HepG2 (cell line): ENCODE measurements around the gene PRMT5. TPM values are rescaled to one million over a fixed set of nuclear protein-coding genes. Genes with fewer than 3 reads are reported as not detected.
A peak's percentile ranks its signal among the peaks of the same experiment; 100 is the strongest.

Experiments
- AKNA ChIP-seq: sonication (generic); formaldehyde crosslinking; IDR thresholded peaks from 2 replicates; pipeline ENCODE4 v1.4.0; 2020; ENCODE audit warnings: missing genetic modification reagents, borderline replicate concordance
- ARHGAP35 ChIP-seq: sonication (generic); formaldehyde crosslinking; IDR thresholded peaks from 2 replicates; pipeline ENCODE4 v1.9.0; 2022; ENCODE audit warnings: mild to moderate bottlenecking, inconsistent platforms, moderate library complexity, missing genetic modification reagents, borderline replicate concordance
- ARID3A ChIP-seq: IDR thresholded peaks from 2 replicates; pipeline ENCODE4 v1.6.1; 2012; ENCODE audit warnings: low read depth, low read length, improper control_type of control experiment
- FOXA1 ChIP-seq, 2 experiments: fragments of 450-650 bp in 1 of 2; sonication (generic) in 1 of 2; formaldehyde crosslinking in 1 of 2; IDR thresholded peaks; 2 replicates each; pipeline versions ENCODE4 v1.4.0 to v1.6.1; 2016 to 2020; ENCODE audit warnings: missing genetic modification reagents in 1 of 2
- MED13 ChIP-seq: sonication (generic); formaldehyde crosslinking; IDR thresholded peaks from 2 replicates; pipeline ENCODE4 v1.5.0; 2020; ENCODE audit warnings: missing genetic modification reagents
- NFKBIZ ChIP-seq: IDR thresholded peaks from 2 replicates; pipeline ENCODE4 v1.6.1; 2018; ENCODE audit warnings: missing genetic modification reagents, missing compliant biosample characterization
- RBAK ChIP-seq: sonication (generic); formaldehyde crosslinking; IDR thresholded peaks from 2 replicates; pipeline ENCODE4 v1.5.1; 2020; ENCODE audit warnings: mild to moderate bottlenecking, missing genetic modification reagents
- SRSF4 ChIP-seq: fragments of 200-400 bp; formaldehyde crosslinking; IDR thresholded peaks from one replicate; pipeline ENCODE4 v1.6.1; 2018; ENCODE audit warnings: mild to moderate bottlenecking, low read depth, low read length, moderate library complexity; ENCODE audit not compliant: poor library complexity, severe bottlenecking
- SUZ12 ChIP-seq: fragments of 150-350 bp; IDR thresholded peaks from 2 replicates; pipeline ENCODE4 v1.6.1; 2014; ENCODE audit warnings: low read depth, low read length
- TBX2 ChIP-seq: sonication (generic); formaldehyde crosslinking; IDR thresholded peaks from 2 replicates; pipeline ENCODE4 v1.5.0; 2020; ENCODE audit warnings: missing genetic modification reagents, mild to moderate bottlenecking, borderline replicate concordance
- U2AF1 ChIP-seq: fragments of 200-400 bp; formaldehyde crosslinking; optimal IDR thresholded peaks from 2 replicates; pipeline ENCODE3; 2017; ENCODE audit warnings: mild to moderate bottlenecking, low read depth, low read length
- ZBTB3 ChIP-seq: sonication (generic); formaldehyde crosslinking; IDR thresholded peaks from 2 replicates; pipeline ENCODE4 v1.4.0; 2020; ENCODE audit warnings: low read depth, mild to moderate bottlenecking, moderate library complexity, missing genetic modification reagents, borderline replicate concordance
- ZMYM3 ChIP-seq: sonication (generic); formaldehyde crosslinking; IDR thresholded peaks from 2 replicates; pipeline ENCODE4 v1.5.1; 2020; ENCODE audit warnings: mild to moderate bottlenecking, missing genetic modification reagents
- ZNF101 ChIP-seq: sonication (generic); formaldehyde crosslinking; IDR thresholded peaks from 2 replicates; pipeline ENCODE4 v1.4.0; 2020; ENCODE audit warnings: mild to moderate bottlenecking, low read depth, missing genetic modification reagents, borderline replicate concordance
- ZNF143 ChIP-seq: sonication (generic); formaldehyde crosslinking; IDR thresholded peaks from 2 replicates; pipeline ENCODE4 v1.4.0; 2020; ENCODE audit warnings: missing genetic modification reagents
- ZNF7 ChIP-seq: IDR thresholded peaks from 2 replicates; pipeline ENCODE4 v1.6.1; 2016; ENCODE audit warnings: missing biosample characterization, missing genetic modification reagents
- ZNF776 ChIP-seq: sonication (generic); formaldehyde crosslinking; IDR thresholded peaks from 2 replicates; pipeline ENCODE4 v1.4.0; 2020; ENCODE audit warnings: mild to moderate bottlenecking, missing genetic modification reagents
- ZNF83 ChIP-seq: sonication (generic); formaldehyde crosslinking; IDR thresholded peaks from 2 replicates; pipeline ENCODE4 v1.4.0; 2020; ENCODE audit warnings: missing genetic modification reagents, mild to moderate bottlenecking, borderline replicate concordance
- polyA plus RNA-seq, 8 experiments: library from polyadenylated mRNA; depleted of rRNA in 3 of 8; stranded (reverse) in 7 of 8; unstranded in 1 of 8; fragments of >200 nt; fragmentation: Illumina TruSeq in 4 of 8; extraction: Trizol in 4 of 8; gene quantifications; 2 replicates each; pipeline versions ENCODE4 v1.2.1 to v1.2.3, GENCODE V29; 2011 to 2016; ENCODE audit warnings: low read depth in 4 of 8, missing spikeins in 1 of 8, mixed read lengths in 1 of 8; ENCODE audit not compliant: insufficient read depth in 1 of 8
- total RNA-seq, 5 experiments: library from RNA; depleted of rRNA; stranded (reverse); fragments of >200 nt; fragmentation: Illumina TruSeq; extraction: Trizol; gene quantifications; 2 replicates each; pipeline ENCODE4 v1.2.3, GENCODE V29; 2016; ENCODE audit warnings: low read depth in 1 of 5

PRMT5 gene
- total and polyA plus RNA-seq, 2 of the 13 experiments (the other 11 are each of a cell fraction or from before 2014, with no cell fraction given) = 210 to 354 TPM

GRCh38 chr14:22976620-22977433 is 47.7 kb upstream of the PRMT5 start (continued):
- TF ChIP-seq AKNA (CRISPR knock-in tag) (no peak), ZNF776 (CRISPR knock-in tag) (no peak), ARHGAP35 (peak; percentile 57), RBAK (peak; percentile 67; the same call in 1 of the 2 replicates), ZMYM3 (CRISPR knock-in tag) (peak; percentile 69; the same call in 1 of the 2 replicates), TBX2 (CRISPR knock-in tag) (peak; percentile 96), ARID3A (peak; percentile 93), ZNF101 (0 out of 2 replicates have a peak, but pooled peaks have one; percentile 35), FOXA1 (IDR thresholded peaks at IDR 0.05) (peak; percentile 82; the same call in 1 of the 2 replicates), FOXA1 (CRISPR knock-in tag; IDR thresholded peaks at IDR 0.05) (peak; percentile 97), ZNF7 (peak; percentile 34; the same call in 1 of the 2 replicates), ZNF83 (CRISPR knock-in tag) (peak; percentile 86; the same call in 1 of the 2 replicates), SUZ12 (peak; percentile 5; the same call in 1 of the 2 replicates), U2AF1 (peak; percentile 50), NFKBIZ (peak; percentile 91; the same call in 1 of the 2 replicates), MED13 (CRISPR knock-in tag) (no peak), SRSF4 (no peak), ZNF143 (no peak), ZBTB3 (CRISPR knock-in tag) (0 out of 2 replicates have a peak, but pooled peaks have one; percentile 53)
